HL-60 (cell line): ENCODE results near the gene CEP20.

Experiments used
- CTCF ChIP-seq: IDR thresholded peaks from one replicate; pipeline ENCODE4 v1.5.1; 2011; ENCODE audit warnings: low read length, control low read depth, inconsistent platforms; ENCODE audit not compliant: insufficient read depth
- GABPA ChIP-seq: IDR thresholded peaks from 2 replicates; pipeline ENCODE4 v1.6.1; 2012; ENCODE audit warnings: low read depth
- POLR2AphosphoS5 ChIP-seq: IDR thresholded peaks from 2 replicates; pipeline ENCODE4 v1.6.1; 2012; ENCODE audit warnings: low read depth
- REST ChIP-seq: IDR thresholded peaks from 2 replicates; pipeline ENCODE4 v1.6.1; 2012; ENCODE audit warnings: low read depth; ENCODE audit not compliant: insufficient replicate concordance
- SPI1 ChIP-seq: IDR thresholded peaks from 2 replicates; pipeline ENCODE4 v1.6.1; 2012; ENCODE audit warnings: low read depth, mild to moderate bottlenecking, borderline replicate concordance

- no peak for TF ChIP-seq CTCF
- no peak for TF ChIP-seq POLR2AphosphoS5
- no peak for TF ChIP-seq REST
- no peak; the same call in 1 of the 2 replicates for TF ChIP-seq SPI1
- no peak for TF ChIP-seq GABPA
Measured at GRCh38 chr16:15913046-15913698, 24.8 kb upstream of the CEP20 start.
